ENCODE data around the gene SPATS2. TPM values are rescaled to one million over a fixed set of nuclear protein-coding genes. Genes with fewer than 3 reads are reported as not detected.

Gene SPATS2
- total and polyA plus RNA-seq, 2 donors (not counting 3 experiments of a cell fraction or from before 2014, with no cell fraction given): 55.8 to 66.5 TPM

- H4K20me1 ChIP-seq (replicated peaks; ENCODE audit: control insufficient read depth, extremely low read depth, insufficient read depth, low read length): no peaks in the 10 kb centered on the region
- no peak overlapping the region for H3K4me2 ChIP-seq (ENCODE audit: insufficient read depth, low read length)
- H3K9ac ChIP-seq (replicated peaks; ENCODE audit: extremely low read depth, insufficient read depth, low read length): no peak overlapping the region
- no peak overlapping the region for H3K27ac ChIP-seq (ENCODE audit: insufficient read depth, low read depth, low read length)
- ChIA-PET POLR2A (no interaction called here), CTCF (interaction anchor here (1.0 to 1.8 kb wide), 5 partner anchors 12 to 101 kb away, joined by 3 to 7 read pairs (median 5); no protein-coding TSS in a partner anchor)
- BruUV-seq (replicated peaks): no TSS peak
- H3K9me3 ChIP-seq (replicated peaks; ENCODE audit: control insufficient read depth, insufficient read depth, low read length): no peaks in the 10 kb centered on the region
- H3K27me3 ChIP-seq (ENCODE audit: control insufficient read depth in 2 of 2, insufficient read depth in 2 of 2, low read length in 2 of 2): no peaks in the 10 kb centered on the region
- dilution Hi-C loops (cut with MboI; ENCODE audit: extremely low pct_ligation_motif_present, low sequenced_read_pairs): no loop called here
- DNase-seq (ENCODE audit: low read depth, low spot score): no peak
- peaks cover 85% of the 10 kb centered on the region for H3K79me2 ChIP-seq (ENCODE audit: control insufficient read depth, insufficient read depth, low read length)
- H3K4me3 ChIP-seq (replicated peaks in 1 of 3; ENCODE audit: insufficient read depth in 1 of 3, low read depth in 1 of 3, low read length in 3 of 3): no peak overlapping the region
- no peaks in the 10 kb centered on the region for H3K9me1 ChIP-seq (replicated peaks; ENCODE audit: control insufficient read depth, extremely low read depth, insufficient read depth, low read length)
- no peaks in the 10 kb centered on the region for H3K36me3 ChIP-seq (ENCODE audit: control insufficient read depth in 2 of 2, extremely low read depth in 1 of 2, insufficient read depth in 2 of 2, low read length in 2 of 2)
- intact Hi-C loops (cut with micrococcal nuclease): no loop called here
- H3K4me1 ChIP-seq (ENCODE audit: control insufficient read depth, extremely low read depth, insufficient read depth, low read length): no peaks in the 10 kb centered on the region
- no peak for FAIRE-seq
- TF ChIP-seq MAX (IDR thresholded peaks at IDR 0.05; ENCODE audit: insufficient read depth, insufficient read length) (no peak), POLR2A (IDR thresholded peaks at IDR 0.05; ENCODE audit: low read depth, low read length) (no peak), GATA2 (IDR thresholded peaks at IDR 0.05; ENCODE audit: insufficient read depth, insufficient read length, low read depth, low read length) (no peak), POLR2AphosphoS5 (IDR thresholded peaks at IDR 0.05; ENCODE audit: insufficient read depth, low read depth, low read length) (no peak), CTCF (IDR thresholded peaks at IDR 0.05; ENCODE audit: extremely low read depth in 1 of 2, insufficient read depth in 1 of 2, low read depth in 1 of 2, low read length in 2 of 2) (no peak), EZH2 (IDR thresholded peaks at IDR 0.05; ENCODE audit: borderline replicate concordance, low read depth, low read length, severe bottlenecking) (no peak), MYC (IDR thresholded peaks at IDR 0.05; ENCODE audit: low read depth, low read length) (no peak), JUN (IDR thresholded peaks at IDR 0.05; ENCODE audit: borderline replicate concordance, insufficient read depth, insufficient read length, low read depth) (no peak), FOS (IDR thresholded peaks at IDR 0.05; ENCODE audit: borderline replicate concordance, insufficient read depth, low read length) (no peak)
- no peak overlapping the region for H2AFZ ChIP-seq (ENCODE audit: low read depth, low read length)
Observed at GRCh38 chr12:49413010-49413409, 45.7 kb downstream of the SPATS2 start.

All from endothelial cell of umbilical vein (primary cell).